HCT116 (cell line): ENCODE results near the gene LRRK1. TPM values are rescaled to one million over a fixed set of nuclear protein-coding genes. Genes with fewer than 3 reads are reported as not detected.

Source experiments
- ATAC-seq: fragments of 200-7000 bp; cut with Tn5 transposase; 2 replicates; pipeline ENCODE4 v1.9.1; 2020; ENCODE audit warnings: mild to moderate bottlenecking, moderate library complexity
- BruUV-seq: library from RNA; stranded (reverse); fragments of 400-500 nt; replicated peaks from 2 replicates; lab custom pipeline; 2021; lab: Mats Ljungman, UMichigan
- CTCF ChIA-PET: fragments of 300-600 bp; sonication (Branson Sonifier 250); formaldehyde crosslinking; loops from one replicate; lab custom pipeline; 2021; ENCODE audit warnings: antibody characterized with exemption; lab: Charles Lee
- POLR2A ChIA-PET: fragments of 300-600, 350-600 bp; sonication (Branson Sonifier 250); formaldehyde crosslinking; loops from one replicate; lab custom pipeline; 2021; ENCODE audit warnings: antibody characterized with exemption; lab: Charles Lee
- RAD21 ChIA-PET, 2 experiments: fragments of 300-600 bp; sonication (Branson Sonifier 250); formaldehyde crosslinking; loops; one replicate each; lab custom pipeline; 2023; ENCODE audit warnings: low total read pairs in 2 of 2; ENCODE audit not compliant: uncharacterized antibody in 2 of 2, unreplicated experiment in 2 of 2, low non-redundant PET in 1 of 2; lab: Charles Lee
- DNase-seq: peaks from one replicate; pipeline ENCODE4 v3.0.0-alpha.2; 2010; ENCODE audit warnings: low read depth, low spot score
- H2AFZ ChIP-seq: fragments of 200-600 bp; shearing (Covaris generic), sonication (generic); 2 replicates; pipeline ENCODE4 v1.6.1; 2017; ENCODE audit warnings: low read depth, mixed run types, mixed read lengths, antibody characterized with exemption, low read length; ENCODE audit not compliant: poor library complexity, severe bottlenecking
- H3K27ac ChIP-seq: 2 replicates; pipeline ENCODE4 v1.5.1; 2012; ENCODE audit warnings: low read depth, low read length
- H3K27me3 ChIP-seq: fragments of 200-600 bp; sonication (generic); 2 replicates; pipeline ENCODE4 v1.6.1; 2016; ENCODE audit warnings: mixed run types, low read length, mixed read lengths; ENCODE audit not compliant: insufficient read depth
- H3K36me3 ChIP-seq, 2 experiments: fragments of 200-500 bp in 1 of 2; fragments of 200-600 bp in 1 of 2; sonication (Bioruptor generic) in 1 of 2; sonication (generic) in 1 of 2; 2 replicates each; pipeline versions ENCODE4 v1.5.1 to v1.6.1; 2014 to 2016; ENCODE audit warnings: low read length in 2 of 2, inconsistent platforms in 1 of 2, mixed read lengths in 1 of 2, mixed run types in 1 of 2; ENCODE audit not compliant: insufficient read depth in 2 of 2, control insufficient read depth in 1 of 2
- H3K4me1 ChIP-seq, 2 experiments: fragments of 200-600 bp in 1 of 2; sonication (generic) in 1 of 2; 2 replicates each; pipeline versions ENCODE4 v1.5.1 to v1.6.1; 2012 to 2017; ENCODE audit warnings: low read length in 2 of 2, inconsistent platforms in 1 of 2, mild to moderate bottlenecking in 1 of 2, mixed read lengths in 1 of 2, mixed run types in 1 of 2, moderate library complexity in 1 of 2; ENCODE audit not compliant: insufficient read depth in 2 of 2, control insufficient read depth in 1 of 2
- H3K4me2 ChIP-seq: fragments of 200-600 bp; sonication (generic); 2 replicates; pipeline ENCODE4 v1.6.1; 2017; ENCODE audit warnings: mixed run types, low read length, mixed read lengths
- H3K4me3 ChIP-seq, 2 experiments: fragments of 200-600 bp in 1 of 2; sonication (generic) in 1 of 2; replicated peaks in 1 of 2; 2 replicates each; pipeline ENCODE4 v1.5.1; 2011 to 2016; ENCODE audit warnings: low read length in 2 of 2, control low read depth in 1 of 2, low read depth in 1 of 2, mild to moderate bottlenecking in 1 of 2, mixed read lengths in 1 of 2, mixed run types in 1 of 2
- H3K79me2 ChIP-seq: fragments of 200-600 bp; sonication (generic); 2 replicates; pipeline ENCODE4 v1.6.1; 2017; ENCODE audit warnings: mild to moderate bottlenecking, mixed run types, low read length, moderate library complexity, mixed read lengths; ENCODE audit not compliant: insufficient read depth
- H3K9ac ChIP-seq: fragments of 200-600 bp; sonication (generic); 2 replicates; pipeline ENCODE4 v1.6.1; 2016; ENCODE audit warnings: low read length, mixed read lengths
- H3K9me2 ChIP-seq: fragments of 200-600 bp; sonication (generic), shearing (Covaris generic); 2 replicates; pipeline ENCODE4 v1.6.1; 2017; ENCODE audit warnings: mixed run types, mild to moderate bottlenecking, moderate library complexity; ENCODE audit not compliant: insufficient read depth
- H3K9me3 ChIP-seq, 2 experiments: fragments of 200-500 bp in 1 of 2; fragments of 200-600 bp in 1 of 2; sonication (Bioruptor generic) in 1 of 2; sonication (generic) in 1 of 2; 2 replicates each; pipeline ENCODE4 v1.6.1; 2014 to 2017; ENCODE audit warnings: low read length in 2 of 2, mixed read lengths in 2 of 2, inconsistent platforms in 1 of 2, low read depth in 1 of 2, mild to moderate bottlenecking in 1 of 2, mixed run types in 1 of 2, moderate library complexity in 1 of 2; ENCODE audit not compliant: control insufficient read depth in 1 of 2, insufficient read depth in 1 of 2
- H4K20me1 ChIP-seq: fragments of 200-600 bp; sonication (generic), shearing (Covaris generic); 2 replicates; pipeline ENCODE4 v1.6.1; 2017; ENCODE audit warnings: mixed run types, mild to moderate bottlenecking, moderate library complexity; ENCODE audit not compliant: insufficient read depth
- CEBPB ChIP-seq: IDR thresholded peaks from 2 replicates; pipeline ENCODE4 v1.6.1; 2012; ENCODE audit warnings: low read depth
- EGR1 ChIP-seq: IDR thresholded peaks from 2 replicates; pipeline ENCODE4 v1.6.1; 2012; ENCODE audit warnings: low read depth
- ELF1 ChIP-seq: IDR thresholded peaks from 2 replicates; pipeline ENCODE4 v1.6.1; 2012; ENCODE audit warnings: low read depth, borderline replicate concordance
- EZH2 ChIP-seq: fragments of 200-600 bp; sonication (generic); IDR thresholded peaks from 2 replicates; pipeline ENCODE4 v1.6.1; 2017; ENCODE audit warnings: antibody characterized with exemption, mixed run types
- EZH2phosphoT487 ChIP-seq: fragments of 200-600 bp; IDR thresholded peaks from 2 replicates; pipeline ENCODE4 v1.6.1; 2018; ENCODE audit warnings: antibody characterized with exemption, borderline replicate concordance
- FOSL1 ChIP-seq: IDR thresholded peaks from 2 replicates; pipeline ENCODE4 v1.6.1; 2012; ENCODE audit warnings: low read depth
- JUND ChIP-seq: IDR thresholded peaks from 2 replicates; pipeline ENCODE4 v1.6.1; 2012
- POLR2AphosphoS5 ChIP-seq: IDR thresholded peaks from 2 replicates; pipeline ENCODE4 v1.6.1; 2011; ENCODE audit warnings: mild to moderate bottlenecking, low read depth, low read length, moderate library complexity
- RAD21 ChIP-seq: IDR thresholded peaks from 2 replicates; pipeline ENCODE4 v1.6.1; 2012; ENCODE audit warnings: low read depth, mild to moderate bottlenecking
- TCF7L2 ChIP-seq: IDR thresholded peaks from 2 replicates; pipeline ENCODE4 v1.7.0; 2011; ENCODE audit warnings: borderline replicate concordance, inconsistent platforms; ENCODE audit not compliant: insufficient read depth, insufficient read length; ENCODE audit errors: extremely low read depth
- YY1 ChIP-seq: IDR thresholded peaks from 2 replicates; pipeline ENCODE4 v1.6.1; 2011; ENCODE audit warnings: low read length, low read depth, moderate library complexity, mild to moderate bottlenecking; ENCODE audit not compliant: insufficient replicate concordance; ENCODE audit errors: extremely low read depth
- ZNF274 ChIP-seq: fragments of 200-500 bp; sonication (Bioruptor generic); IDR thresholded peaks from 2 replicates; pipeline ENCODE4 v1.6.1; 2014; ENCODE audit warnings: mild to moderate bottlenecking, low read depth, low read length, inconsistent platforms
- intact Hi-C: fragments of 100-400 bp; cut with micrococcal nuclease; formaldehyde crosslinking; loops from 2 replicates; pipeline ENCODE4 v1.10.0; 2022
- total RNA-seq: library from RNA; stranded (reverse); gene quantifications from one replicate; pipeline ENCODE4 v1.2.1, GENCODE V29; 2021; ENCODE audit not compliant: unreplicated experiment
- TF ChIP-seq, protein P1 (sequence below): IDR thresholded peaks from 2 replicates; pipeline ENCODE4 v1.6.1; 2012; ENCODE audit warnings: low read depth
- TF ChIP-seq, protein P2 (sequence below): IDR thresholded peaks from 2 replicates; pipeline ENCODE4 v1.6.1; 2012
- TF ChIP-seq, protein P3 (sequence below): IDR thresholded peaks from 2 replicates; pipeline ENCODE4 v1.6.1; 2012

Gene LRRK1
- total RNA-seq, 1 experiment from 2014 or later, result 21.6 TPM

DNA sequence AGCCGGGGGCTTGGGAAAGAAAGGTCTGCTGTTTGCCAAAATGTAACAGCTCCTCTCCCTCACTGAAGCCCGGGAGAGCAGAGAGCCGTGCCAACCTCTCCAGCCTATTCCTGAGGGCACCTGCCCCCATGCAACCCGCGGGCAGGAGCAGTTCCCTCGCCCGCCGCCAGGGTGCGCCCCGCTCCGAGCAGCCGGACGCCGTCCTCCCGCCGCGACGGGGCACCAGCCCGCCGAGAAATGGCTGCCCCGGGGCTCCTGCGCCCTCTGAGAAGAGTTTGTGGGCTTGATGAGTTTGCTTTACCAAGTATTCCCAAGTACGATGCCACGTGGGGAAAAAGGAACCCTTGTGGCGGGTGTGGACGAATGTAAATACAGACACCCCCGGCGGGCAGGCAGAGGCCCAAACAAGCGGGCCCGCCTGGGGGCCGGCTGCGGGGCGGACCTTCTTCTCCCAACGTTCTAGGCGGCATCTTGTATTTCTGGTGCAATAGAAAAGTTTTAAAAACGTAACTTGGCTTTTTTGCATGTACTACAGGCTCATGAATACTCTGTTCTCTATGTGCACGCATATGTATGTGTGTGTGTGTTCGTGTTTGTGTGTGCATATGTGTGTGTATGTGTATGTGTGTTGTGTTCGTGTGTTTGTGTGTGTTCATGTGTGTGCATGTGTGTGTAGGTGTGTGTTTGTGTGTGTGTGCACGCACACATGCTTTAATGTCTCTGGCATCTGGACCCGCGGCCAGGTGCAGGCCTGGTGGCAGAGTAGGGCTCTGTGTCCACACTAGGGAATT lies 169.8 kb downstream of the LRRK1 start (continued):
- TF ChIP-seq ZNF274 (no peak), ELF1 (no peak), EZH2 (no peak), JUND (no peak), POLR2AphosphoS5 (peak; percentile 32; the same call in 1 of the 2 replicates)

DNA sequence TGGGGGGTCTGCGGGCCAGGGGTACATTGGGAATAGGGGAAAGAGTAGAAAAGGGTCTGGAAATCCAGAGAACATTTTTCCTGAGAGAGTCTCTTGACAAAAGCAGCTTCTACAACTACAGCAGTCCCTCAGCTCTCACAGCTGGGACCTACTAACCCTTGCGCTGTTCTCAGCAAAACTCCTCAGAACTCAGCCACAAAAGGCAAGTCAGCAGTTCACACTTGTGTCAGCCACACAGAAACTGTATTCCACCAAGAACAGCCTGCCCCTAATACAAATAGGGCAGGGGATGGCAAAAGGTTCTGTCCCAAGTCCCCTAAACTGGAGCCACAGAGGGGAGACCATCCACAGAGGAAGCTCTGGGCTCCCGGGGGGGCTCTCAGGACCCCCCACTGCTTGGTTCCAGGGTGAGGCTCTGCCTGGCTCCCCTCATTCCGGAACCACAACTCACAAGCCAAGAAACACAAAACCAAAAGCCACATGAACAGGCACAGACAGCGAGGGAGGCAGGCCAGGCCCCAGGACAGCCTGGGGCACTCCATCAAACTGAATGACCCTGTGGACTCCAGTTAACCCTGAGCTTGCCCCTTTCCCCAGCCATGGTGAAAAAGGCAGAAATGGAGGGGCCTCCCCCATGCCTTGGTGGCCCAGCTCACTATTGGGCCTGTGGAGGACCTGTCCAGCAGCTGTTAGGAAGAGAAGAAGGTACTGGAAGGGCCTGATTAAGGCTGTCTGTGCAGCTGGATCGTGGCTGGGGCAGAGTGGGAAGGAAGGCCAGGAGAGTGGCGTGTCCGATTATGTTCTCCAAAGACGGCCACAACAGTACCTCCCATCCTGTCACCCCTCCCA lies 170.6 kb downstream of the LRRK1 start:
- no peak overlapping the region for H2AFZ ChIP-seq
- CTCF ChIA-PET, result interaction anchor here (1.2 kb wide), 1 partner anchor 163 kb away, joined by 4 read pairs; the partner anchor contains the start of gene CHSY1
- intact Hi-C loops, result loop anchor here (10.0 kb wide), 1 partner anchor 75 kb away; no protein-coding TSS in a partner anchor

More for the DNA sequence above, 170.6 kb downstream of the LRRK1 start:
- Histone ChIP-seq H4K20me1 (no peaks in the 10 kb centered on the region), H3K4me3 (no peak overlapping the region), H3K27ac (no peak overlapping the region; the same call in 1 of the 2 replicates), H3K4me2 (peak overlapping the region; percentile 83; the same call in 1 of the 2 replicates), H3K9me3 (no peaks in the 10 kb centered on the region), H3K9ac (no peak overlapping the region), H3K36me3 (no peaks in the 10 kb centered on the region), H3K9me2 (no peaks in the 10 kb centered on the region)
- RAD21 ChIA-PET, result no interaction called here
- TF ChIP-seq EZH2phosphoT487 (no peak), EZH2 (no peak), YY1 (no peak), JUND (no peak), FOSL1 (no peak), RAD21 (no peak), EGR1 (no peak), POLR2AphosphoS5 (no peak), ZNF274 (no peak), TCF7L2 (no peak), CEBPB (no peak)
- TF ChIP-seq, protein P1, sequence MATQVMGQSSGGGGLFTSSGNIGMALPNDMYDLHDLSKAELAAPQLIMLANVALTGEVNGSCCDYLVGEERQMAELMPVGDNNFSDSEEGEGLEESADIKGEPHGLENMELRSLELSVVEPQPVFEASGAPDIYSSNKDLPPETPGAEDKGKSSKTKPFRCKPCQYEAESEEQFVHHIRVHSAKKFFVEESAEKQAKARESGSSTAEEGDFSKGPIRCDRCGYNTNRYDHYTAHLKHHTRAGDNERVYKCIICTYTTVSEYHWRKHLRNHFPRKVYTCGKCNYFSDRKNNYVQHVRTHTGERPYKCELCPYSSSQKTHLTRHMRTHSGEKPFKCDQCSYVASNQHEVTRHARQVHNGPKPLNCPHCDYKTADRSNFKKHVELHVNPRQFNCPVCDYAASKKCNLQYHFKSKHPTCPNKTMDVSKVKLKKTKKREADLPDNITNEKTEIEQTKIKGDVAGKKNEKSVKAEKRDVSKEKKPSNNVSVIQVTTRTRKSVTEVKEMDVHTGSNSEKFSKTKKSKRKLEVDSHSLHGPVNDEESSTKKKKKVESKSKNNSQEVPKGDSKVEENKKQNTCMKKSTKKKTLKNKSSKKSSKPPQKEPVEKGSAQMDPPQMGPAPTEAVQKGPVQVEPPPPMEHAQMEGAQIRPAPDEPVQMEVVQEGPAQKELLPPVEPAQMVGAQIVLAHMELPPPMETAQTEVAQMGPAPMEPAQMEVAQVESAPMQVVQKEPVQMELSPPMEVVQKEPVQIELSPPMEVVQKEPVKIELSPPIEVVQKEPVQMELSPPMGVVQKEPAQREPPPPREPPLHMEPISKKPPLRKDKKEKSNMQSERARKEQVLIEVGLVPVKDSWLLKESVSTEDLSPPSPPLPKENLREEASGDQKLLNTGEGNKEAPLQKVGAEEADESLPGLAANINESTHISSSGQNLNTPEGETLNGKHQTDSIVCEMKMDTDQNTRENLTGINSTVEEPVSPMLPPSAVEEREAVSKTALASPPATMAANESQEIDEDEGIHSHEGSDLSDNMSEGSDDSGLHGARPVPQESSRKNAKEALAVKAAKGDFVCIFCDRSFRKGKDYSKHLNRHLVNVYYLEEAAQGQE, result no peak
- TF ChIP-seq, protein P2, sequence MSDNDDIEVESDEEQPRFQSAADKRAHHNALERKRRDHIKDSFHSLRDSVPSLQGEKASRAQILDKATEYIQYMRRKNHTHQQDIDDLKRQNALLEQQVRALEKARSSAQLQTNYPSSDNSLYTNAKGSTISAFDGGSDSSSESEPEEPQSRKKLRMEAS, result no peak
- TF ChIP-seq, protein P3, sequence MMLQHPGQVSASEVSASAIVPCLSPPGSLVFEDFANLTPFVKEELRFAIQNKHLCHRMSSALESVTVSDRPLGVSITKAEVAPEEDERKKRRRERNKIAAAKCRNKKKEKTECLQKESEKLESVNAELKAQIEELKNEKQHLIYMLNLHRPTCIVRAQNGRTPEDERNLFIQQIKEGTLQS, result no peak
- TF ChIP-seq, all 23 proteins: peak for 0
- H3K79me2 ChIP-seq, result no peaks in the 10 kb centered on the region
- no peak for ATAC-seq
- BruUV-seq, result no TSS peak
- H3K27me3 ChIP-seq, result no peaks in the 10 kb centered on the region
- peaks cover 0 to 9% of the 10 kb centered on the region in 2 experiments; a peak in 1 of 4 replicates for H3K4me1 ChIP-seq
- DNase-seq, result no peak
- POLR2A ChIA-PET, result no interaction called here
